Parathyroid adenoma (tissue), 2 donors: ENCODE data around the gene CDCP2.

Experiments used
- H2AFZ ChIP-seq: fragments of 300-600 bp; sonication (generic); one replicate; pipeline ENCODE4 v1.7.0; 2017; ENCODE audit warnings: antibody characterized with exemption, mild to moderate bottlenecking
- H3K27ac ChIP-seq: fragments of 300-600 bp; sonication (generic); one replicate; pipeline ENCODE4 v1.7.0; 2017
- H3K27me3 ChIP-seq: fragments of 300-600 bp; sonication (generic); one replicate; pipeline ENCODE4 v1.7.0; 2017; ENCODE audit warnings: low read length; ENCODE audit not compliant: control insufficient read depth, insufficient read depth
- H3K36me3 ChIP-seq: fragments of 300-600 bp; sonication (generic); one replicate; pipeline ENCODE4 v1.7.0; 2017; ENCODE audit warnings: low read length; ENCODE audit not compliant: control insufficient read depth, insufficient read depth
- H3K4me1 ChIP-seq: fragments of 300-600 bp; sonication (generic); one replicate; pipeline ENCODE4 v1.7.0; 2017; ENCODE audit warnings: control low read depth
- H3K4me2 ChIP-seq: fragments of 300-600 bp; sonication (generic); one replicate; pipeline ENCODE4 v1.7.0; 2017; ENCODE audit warnings: low read length
- H3K4me3 ChIP-seq: fragments of 300-600 bp; sonication (generic); one replicate; pipeline ENCODE4 v1.7.0; 2017; ENCODE audit warnings: low read depth, low read length
- H3K79me2 ChIP-seq: fragments of 300-600 bp; sonication (generic); one replicate; pipeline ENCODE4 v1.7.0; 2017; ENCODE audit warnings: control low read depth
- H3K9ac ChIP-seq: fragments of 300-600 bp; sonication (generic); one replicate; pipeline ENCODE4 v1.7.0; 2017; ENCODE audit warnings: mild to moderate bottlenecking
- H3K9me3 ChIP-seq: fragments of 300-600 bp; sonication (generic); one replicate; pipeline ENCODE4 v1.7.0; 2017; ENCODE audit warnings: low read length; ENCODE audit not compliant: control insufficient read depth
- CTCF ChIP-seq: fragments of 300-600 bp; sonication (generic); IDR thresholded peaks from one replicate; pipeline ENCODE4 v1.7.0; 2017; ENCODE audit warnings: antibody characterized with exemption, mild to moderate bottlenecking
- donor health status: primary hyperparathyroidism.

CDCP2 gene

GRCh38 chr1:54094001-54094729 is 58.6 kb downstream of the CDCP2 start:
- no peak for TF ChIP-seq CTCF
- H3K36me3 ChIP-seq: no peaks in the 10 kb centered on the region
- H2AFZ ChIP-seq: no peak overlapping the region
- H3K4me2 ChIP-seq: no peak overlapping the region
- H3K79me2 ChIP-seq: no peaks in the 10 kb centered on the region
- H3K9me3 ChIP-seq: no peaks in the 10 kb centered on the region
- no peak overlapping the region for H3K9ac ChIP-seq
- no peak overlapping the region for H3K4me3 ChIP-seq
- no peaks in the 10 kb centered on the region for H3K27me3 ChIP-seq
- no peaks in the 10 kb centered on the region for H3K4me1 ChIP-seq
- no peak overlapping the region for H3K27ac ChIP-seq

- Histone ChIP-seq H3K27me3 (no peaks in the 10 kb centered on the region), H3K9me3 (no peaks in the 10 kb centered on the region), H3K27ac (no peak overlapping the region), H3K9ac (no peak overlapping the region), H3K4me3 (no peak overlapping the region), H3K79me2 (no peaks in the 10 kb centered on the region), H3K4me2 (no peak overlapping the region), H2AFZ (no peak overlapping the region), H3K36me3 (no peaks in the 10 kb centered on the region), H3K4me1 (no peaks in the 10 kb centered on the region)
- TF ChIP-seq CTCF: no peak
Measured at GRCh38 chr1:54091666-54092065, 61.1 kb downstream of the CDCP2 start.

- Histone ChIP-seq H3K79me2 (no peaks in the 10 kb centered on the region), H3K36me3 (no peaks in the 10 kb centered on the region), H3K9ac (no peak overlapping the region), H3K4me3 (no peak overlapping the region), H3K27me3 (no peaks in the 10 kb centered on the region), H2AFZ (no peak overlapping the region), H3K4me1 (no peaks in the 10 kb centered on the region), H3K4me2 (no peak overlapping the region), H3K27ac (no peak overlapping the region), H3K9me3 (no peaks in the 10 kb centered on the region)
- no peak for TF ChIP-seq CTCF
Measured at GRCh38 chr1:54088385-54088784, 64.4 kb downstream of the CDCP2 start.

- Histone ChIP-seq H3K27me3 (no peaks in the 10 kb centered on the region), H3K9me3 (no peaks in the 10 kb centered on the region), H3K4me3 (no peak overlapping the region), H3K4me2 (no peak overlapping the region), H2AFZ (no peak overlapping the region), H3K9ac (no peak overlapping the region), H3K79me2 (no peaks in the 10 kb centered on the region), H3K36me3 (no peaks in the 10 kb centered on the region), H3K27ac (no peak overlapping the region), H3K4me1 (no peaks in the 10 kb centered on the region)
- no peak for TF ChIP-seq CTCF
Measured at GRCh38 chr1:54086754-54087153, 66.0 kb downstream of the CDCP2 start.

GRCh38 chr1:54084794-54085193 is 68.0 kb downstream of the CDCP2 start:
- Histone ChIP-seq H3K4me3 (no peak overlapping the region), H3K36me3 (no peaks in the 10 kb centered on the region), H3K4me2 (no peak overlapping the region), H3K4me1 (no peaks in the 10 kb centered on the region), H3K79me2 (no peaks in the 10 kb centered on the region), H3K27me3 (no peaks in the 10 kb centered on the region), H3K9me3 (no peaks in the 10 kb centered on the region), H3K9ac (no peak overlapping the region), H2AFZ (no peak overlapping the region), H3K27ac (no peak overlapping the region)
- TF ChIP-seq CTCF: no peak
